Activated CD4-positive, alpha-beta T cell treated with anti-CD3 and anti-CD28 coated beads, Interleukin-2, amount 10 ng/mL, durations not matched to agents 7 days and 5 days (primary cell): Measurements from ENCODE around the gene MKKS. TPM values are rescaled to one million over a fixed set of nuclear protein-coding genes. Genes with fewer than 3 reads are reported as not detected.
"Not testable (repeated sequence)": the region's sequence is repeated elsewhere in the genome, so short reads cannot be mapped to it uniquely, and the experiment has no call there.

Experiments used
- CTCF ChIA-PET: fragments of 350-600 bp; sonication (Branson Sonifier 250); formaldehyde crosslinking; loops from one replicate; lab custom pipeline; 2021; ENCODE audit warnings: antibody characterized with exemption; lab: Charles Lee
- POLR2A ChIA-PET: fragments of 350-600 bp; sonication (Branson Sonifier 250); formaldehyde crosslinking; loops from one replicate; lab custom pipeline; 2021; ENCODE audit warnings: antibody characterized with exemption; lab: Charles Lee
- DNase-seq: peaks from one replicate; pipeline ENCODE4 v3.0.0-alpha.2; 2020
- H3K27ac Mint-ChIP-seq: one replicate; pipeline ENCODE4 v1.8.0; 2021; ENCODE audit warnings: mild to moderate bottlenecking, moderate library complexity, mixed read lengths
- H3K27me3 Mint-ChIP-seq: one replicate; pipeline ENCODE4 v1.8.0; 2021; ENCODE audit warnings: mixed read lengths
- H3K36me3 Mint-ChIP-seq: one replicate; pipeline ENCODE4 v1.8.0; 2021; ENCODE audit warnings: low read depth, mixed read lengths
- H3K4me1 Mint-ChIP-seq: one replicate; pipeline ENCODE4 v1.8.0; 2021; ENCODE audit warnings: mixed read lengths
- H3K4me3 Mint-ChIP-seq: one replicate; pipeline ENCODE4 v1.8.0; 2021; ENCODE audit warnings: mild to moderate bottlenecking, moderate library complexity, mixed read lengths
- H3K9me3 Mint-ChIP-seq: one replicate; pipeline ENCODE4 v1.8.0; 2021; ENCODE audit warnings: mixed read lengths
- total RNA-seq, 2 experiments: library from RNA; stranded (reverse); gene quantifications; one replicate each; pipeline ENCODE4 v1.2.3, GENCODE V29; 2021

MKKS gene
- total RNA-seq, 2 experiments from 2014 or later, result 9.1 to 9.4 TPM

DNA sequence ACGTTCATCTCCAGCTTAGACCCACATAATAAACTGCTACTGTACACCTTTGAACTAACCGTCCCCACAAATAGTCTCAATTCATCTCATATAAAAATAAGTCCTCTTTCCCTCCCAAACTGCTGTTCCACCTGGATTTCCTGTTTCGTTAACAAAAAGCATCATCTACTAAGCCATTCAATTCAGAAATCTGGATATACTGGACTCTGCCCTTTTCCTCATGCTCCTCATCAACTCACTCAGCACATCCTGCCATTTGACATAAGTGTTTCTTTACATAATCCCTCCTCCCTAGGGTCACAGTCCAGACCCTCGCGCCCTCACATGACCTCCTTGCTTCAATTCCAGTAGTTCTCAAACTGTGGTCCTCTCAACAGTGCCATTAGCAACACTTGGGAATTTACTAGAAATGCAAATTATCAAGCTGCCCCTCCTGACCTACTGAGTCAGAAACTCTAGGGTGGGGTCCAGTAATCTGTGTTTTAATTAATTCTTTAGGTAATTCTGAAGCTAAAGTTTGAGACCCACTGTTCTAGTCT, 4.5 kb downstream of the MKKS start:
- DNase-seq, result no peak
- H3K4me1 Mint-ChIP-seq, result peaks cover 37% of the 10 kb centered on the region
- H3K27me3 Mint-ChIP-seq, result no peaks in the 10 kb centered on the region
- H3K36me3 Mint-ChIP-seq, result peaks cover 5% of the 10 kb centered on the region
- no peaks in the 10 kb centered on the region for H3K9me3 Mint-ChIP-seq
- H3K27ac Mint-ChIP-seq, result no peak overlapping the region
- no peak overlapping the region for H3K4me3 Mint-ChIP-seq
- CTCF ChIA-PET, result interaction anchor here (1.7 kb wide), 1 partner anchor 451 kb away, joined by 6 read pairs; no protein-coding TSS in a partner anchor
- POLR2A ChIA-PET, result interaction anchor here (0.7 kb wide), 1 partner anchor 95 kb away, joined by 3 read pairs; no protein-coding TSS in a partner anchor

DNA sequence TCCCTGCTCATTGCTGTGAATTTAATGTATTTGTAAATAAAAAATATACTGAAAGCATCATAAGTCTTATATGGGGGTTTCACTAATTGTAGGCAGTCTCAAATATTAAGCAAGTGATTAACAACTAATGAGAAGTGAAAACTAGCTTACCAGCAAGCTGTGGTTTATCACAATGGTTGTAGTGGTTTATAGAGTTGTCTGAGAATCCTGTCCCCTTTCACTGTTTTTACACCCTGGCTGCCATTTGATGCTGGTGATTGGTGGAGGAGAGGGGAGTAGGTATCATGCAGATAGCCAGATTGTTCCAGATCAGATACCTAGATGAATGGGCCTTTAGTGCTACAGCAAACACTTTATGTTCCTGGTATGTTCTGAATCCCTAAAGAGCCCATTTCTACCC, 6.0 kb downstream of the MKKS start:
- DNase-seq, result no peak
- no peaks in the 10 kb centered on the region for H3K9me3 Mint-ChIP-seq
- H3K4me3 Mint-ChIP-seq, result no peak overlapping the region
- H3K27me3 Mint-ChIP-seq, result no peaks in the 10 kb centered on the region
- peaks cover 32% of the 10 kb centered on the region for H3K4me1 Mint-ChIP-seq
- POLR2A ChIA-PET, result no interaction called here
- H3K27ac Mint-ChIP-seq, result no peak overlapping the region
- CTCF ChIA-PET, result interaction anchor here (0.6 to 1.1 kb wide), 2 partner anchors 17 to 112 kb away, joined by 3 to 5 read pairs; no protein-coding TSS in a partner anchor
- peaks cover 2% of the 10 kb centered on the region for H3K36me3 Mint-ChIP-seq

DNA sequence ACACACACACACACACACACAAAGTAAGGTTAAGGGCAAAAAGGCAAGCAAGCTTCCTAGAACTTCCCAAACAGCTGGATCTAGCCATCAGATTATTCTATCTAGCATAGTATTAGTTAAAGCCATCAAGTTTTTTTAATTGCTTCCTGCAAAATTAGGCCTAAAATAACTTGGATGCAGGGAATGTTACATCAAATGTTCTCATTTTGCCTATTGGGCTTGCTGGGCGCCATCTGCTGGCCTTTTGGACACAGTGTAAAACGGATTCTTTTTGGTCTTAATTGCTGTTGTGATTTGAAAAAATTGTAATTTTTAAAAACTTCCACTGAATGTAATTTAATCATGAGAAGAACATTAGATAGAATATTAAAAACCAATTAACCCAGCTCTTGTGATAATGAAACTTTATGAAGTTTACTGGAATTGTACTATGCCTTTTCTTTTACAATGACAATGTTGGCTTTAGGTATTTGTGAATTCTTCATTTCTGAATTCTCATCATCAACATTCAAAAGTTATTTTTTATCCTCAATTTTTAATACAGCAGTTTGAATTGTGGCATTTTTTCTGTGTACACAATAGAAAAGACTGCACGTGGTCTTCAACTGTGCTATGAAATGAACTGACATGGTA, 6.8 kb downstream of the MKKS start:
- CTCF ChIA-PET, result interaction anchor here (0.7 to 1.0 kb wide), 3 partner anchors 14 to 1988 kb away, joined by 3 to 4 read pairs (median 3); no protein-coding TSS in a partner anchor
- H3K36me3 Mint-ChIP-seq, result peaks cover under 1% of the 10 kb centered on the region
- peak; percentile 54 for DNase-seq
- H3K4me1 Mint-ChIP-seq, result peaks cover 28% of the 10 kb centered on the region
- H3K27ac Mint-ChIP-seq, result no peak overlapping the region
- H3K27me3 Mint-ChIP-seq, result no peaks in the 10 kb centered on the region
- POLR2A ChIA-PET, result interaction anchor here (0.5 to 0.8 kb wide), 2 partner anchors 10 to 78 kb away, joined by 3 read pairs; no protein-coding TSS in a partner anchor
- no peaks in the 10 kb centered on the region for H3K9me3 Mint-ChIP-seq
- H3K4me3 Mint-ChIP-seq, result no peak overlapping the region

DNA sequence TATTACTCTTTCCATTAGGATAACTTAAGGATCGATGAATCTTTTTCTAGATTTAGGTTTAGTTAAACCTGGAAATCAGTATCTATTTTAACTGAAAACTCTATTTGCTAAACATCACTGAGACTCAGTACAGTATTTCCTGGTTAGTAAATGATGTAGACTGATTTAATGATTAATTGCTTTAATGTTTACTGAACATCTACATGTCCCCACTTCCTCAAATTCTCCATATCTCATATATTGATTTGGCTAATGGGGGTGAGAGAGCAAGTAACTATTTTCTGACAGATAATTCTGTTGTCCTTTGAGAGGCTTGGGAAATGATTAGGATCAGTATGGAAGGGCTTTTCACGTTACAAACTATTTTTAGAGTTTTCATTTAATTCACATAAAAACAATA, 10.3 kb downstream of the MKKS start:
- ChIA-PET CTCF (no interaction called here), POLR2A (no interaction called here)
- no peak for DNase-seq
- Mint-ChIP-seq H3K4me3 (no peak overlapping the region), H3K4me1 (peaks cover 6% of the 10 kb centered on the region), H3K36me3 (peaks cover 1% of the 10 kb centered on the region), H3K27me3 (no peaks in the 10 kb centered on the region), H3K9me3 (no peaks in the 10 kb centered on the region), H3K27ac (no peak overlapping the region)

DNA sequence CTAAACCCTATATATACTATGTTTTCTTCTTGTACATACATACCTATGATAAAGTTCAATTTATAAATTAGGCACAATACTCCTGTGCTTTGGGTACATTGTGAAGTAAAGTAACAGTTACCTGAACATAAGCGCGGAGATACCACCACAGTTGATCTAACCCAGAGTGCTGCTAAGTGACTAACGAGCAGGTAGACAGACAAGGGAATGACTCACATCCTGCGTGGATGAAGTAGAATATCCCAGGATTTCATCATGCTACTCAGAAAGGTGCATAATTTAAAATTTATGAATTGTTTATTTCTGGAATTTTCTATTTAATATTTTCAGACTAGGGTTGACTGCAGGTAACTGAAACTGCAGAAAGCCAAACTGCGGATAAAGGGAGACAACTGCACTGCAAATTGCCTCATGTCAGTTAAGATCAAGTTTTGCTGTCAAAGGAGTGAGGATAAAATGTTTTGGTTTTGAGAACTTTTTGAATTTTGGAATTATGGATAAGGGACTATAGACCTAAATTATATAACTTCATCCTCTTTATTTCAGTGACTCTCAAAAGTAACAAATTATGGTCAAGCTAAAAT, 14.4 kb downstream of the MKKS start:
- Mint-ChIP-seq H3K4me1 (peaks cover 6% of the 10 kb centered on the region), H3K27me3 (no peaks in the 10 kb centered on the region), H3K27ac (no peak overlapping the region), H3K9me3 (no peaks in the 10 kb centered on the region), H3K4me3 (no peak overlapping the region), H3K36me3 (peaks cover 10% of the 10 kb centered on the region)
- ChIA-PET POLR2A (no interaction called here), CTCF (interaction anchor here (1.9 kb wide), 1 partner anchor 14 kb away, joined by 5 read pairs; the partner anchor contains the start of gene MKKS)
- no peak for DNase-seq

DNA sequence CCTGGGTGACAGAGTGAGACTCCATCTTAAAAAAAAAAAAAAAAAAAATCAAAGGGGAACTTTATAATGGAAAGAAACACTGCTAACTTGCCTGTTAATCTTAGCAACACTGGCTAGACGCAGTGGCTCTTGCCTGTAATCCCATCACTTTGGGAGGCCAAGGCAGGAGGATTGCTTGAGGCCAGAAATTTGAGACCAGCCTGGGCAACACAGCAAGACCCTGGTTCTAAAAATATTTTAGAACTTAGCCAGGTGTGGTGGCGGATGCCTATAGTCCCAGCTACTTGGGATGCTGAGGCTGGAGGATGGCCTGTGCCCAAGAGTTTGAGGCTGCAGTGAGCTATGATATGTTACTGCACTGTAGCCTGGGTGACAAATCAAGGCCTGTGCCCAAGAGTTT, 16.8 kb downstream of the MKKS start:
- H3K27ac Mint-ChIP-seq, H3K27me3 Mint-ChIP-seq, H3K9me3 Mint-ChIP-seq, H3K4me3 Mint-ChIP-seq, DNase-seq, H3K4me1 Mint-ChIP-seq, POLR2A ChIA-PET, CTCF ChIA-PET: not testable (repeated sequence)
- H3K36me3 Mint-ChIP-seq, result peaks cover 13% of the 10 kb centered on the region

DNA sequence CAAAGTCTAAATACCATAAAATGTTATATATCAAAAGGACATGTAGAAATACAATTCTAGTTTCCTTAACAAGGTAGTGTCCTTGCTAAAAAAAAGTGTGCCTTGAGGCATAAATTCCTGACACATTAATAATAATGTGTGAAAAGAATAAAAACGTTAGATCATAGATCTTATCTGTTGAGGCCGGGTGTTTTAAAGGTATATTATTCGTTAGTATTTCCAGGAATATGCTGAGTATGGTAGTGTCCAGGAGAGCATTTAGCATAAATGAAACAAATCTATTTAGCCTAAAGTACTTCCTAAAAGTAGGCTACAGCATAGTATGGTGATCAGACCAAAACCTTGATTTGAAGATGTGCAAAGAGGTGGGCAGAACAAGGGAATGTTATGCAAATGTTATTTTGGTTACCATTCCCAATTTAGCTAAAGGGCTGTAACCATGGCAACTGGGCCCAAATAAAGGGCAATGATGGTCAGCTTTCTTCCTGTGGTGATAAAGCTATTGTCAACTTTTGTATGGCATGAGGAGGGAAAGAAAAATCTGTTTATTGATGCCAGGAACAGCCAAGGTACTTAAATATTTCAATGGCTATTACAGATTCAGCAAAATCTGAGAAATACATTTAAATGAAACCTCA, 18.9 kb downstream of the MKKS start:
- ChIA-PET POLR2A (no interaction called here), CTCF (no interaction called here)
- no peak overlapping the region for H3K27ac Mint-ChIP-seq
- DNase-seq, result no peak
- H3K4me3 Mint-ChIP-seq, result no peak overlapping the region
- peaks cover 12% of the 10 kb centered on the region for H3K36me3 Mint-ChIP-seq
- H3K27me3 Mint-ChIP-seq, result no peaks in the 10 kb centered on the region
- no peaks in the 10 kb centered on the region for H3K9me3 Mint-ChIP-seq
- peaks cover 4% of the 10 kb centered on the region for H3K4me1 Mint-ChIP-seq

DNA sequence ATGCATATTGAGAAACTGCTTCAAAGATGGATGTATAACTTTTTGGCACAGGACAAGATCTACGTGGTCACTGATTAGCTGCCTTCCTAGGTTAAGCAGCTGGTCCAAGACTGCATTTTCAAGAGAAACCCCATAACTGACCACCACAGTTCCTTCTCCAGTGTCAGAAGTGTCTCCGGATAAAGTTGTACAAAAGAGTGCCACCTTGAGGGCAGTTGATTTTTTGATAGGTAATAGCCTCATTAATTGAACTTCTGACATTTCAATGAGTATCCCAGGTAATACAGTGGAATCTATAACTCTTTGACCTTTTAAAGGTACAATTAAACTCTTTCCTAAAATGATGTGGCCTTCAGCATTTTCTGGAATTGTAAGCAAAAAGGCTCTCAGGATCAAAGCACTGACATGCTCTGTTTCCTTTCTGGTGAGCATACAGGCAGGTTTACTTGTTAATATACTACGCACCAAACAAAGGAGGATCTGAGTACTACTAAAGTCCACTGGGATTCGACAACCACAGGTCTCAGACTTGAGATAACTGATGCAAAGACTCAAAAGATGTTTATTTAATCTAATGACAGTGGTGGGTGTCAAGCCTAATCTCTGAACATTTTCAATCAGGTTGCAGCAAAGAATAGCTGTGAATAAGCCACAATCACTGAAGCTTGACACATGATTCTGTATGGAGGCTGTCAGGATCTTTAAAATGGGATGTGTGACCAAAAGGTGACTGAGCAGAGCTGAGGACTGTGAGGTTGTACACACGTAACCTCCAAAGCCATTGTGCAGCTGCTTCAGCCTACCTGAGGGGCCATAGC, 21.2 kb downstream of the MKKS start:
- ChIA-PET CTCF (no interaction called here), POLR2A (no interaction called here)
- no peak for DNase-seq
- Mint-ChIP-seq H3K9me3 (no peaks in the 10 kb centered on the region), H3K4me3 (no peak overlapping the region), H3K27me3 (no peaks in the 10 kb centered on the region), H3K4me1 (peaks cover 2% of the 10 kb centered on the region), H3K27ac (no peak overlapping the region), H3K36me3 (peaks cover 11% of the 10 kb centered on the region)

DNA sequence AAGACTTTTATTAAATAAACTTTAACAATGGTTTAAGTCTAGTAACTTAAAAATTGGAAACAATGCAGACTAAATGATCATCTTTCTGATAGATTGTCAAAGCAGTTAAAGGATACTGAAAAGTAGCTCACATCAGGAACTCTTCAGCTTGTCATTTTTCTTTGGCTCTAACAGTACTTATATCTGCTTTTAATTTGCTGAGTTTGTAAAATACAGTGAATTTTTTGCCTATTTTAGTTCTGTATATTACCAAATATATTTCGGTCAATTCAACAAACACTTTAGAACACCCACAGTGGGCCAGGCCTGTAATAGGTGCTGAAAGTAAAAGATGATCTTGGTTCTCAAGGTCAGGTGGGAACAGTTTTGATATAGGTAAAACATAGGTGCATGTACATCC, 22.3 kb downstream of the MKKS start:
- Mint-ChIP-seq H3K27me3 (no peaks in the 10 kb centered on the region), H3K36me3 (peaks cover 8% of the 10 kb centered on the region), H3K27ac (no peak overlapping the region), H3K9me3 (no peaks in the 10 kb centered on the region), H3K4me3 (no peak overlapping the region), H3K4me1 (no peaks in the 10 kb centered on the region)
- DNase-seq, result no peak
- ChIA-PET CTCF (interaction anchor here (1.1 kb wide), 1 partner anchor 21 kb away, joined by 3 read pairs; no protein-coding TSS in a partner anchor), POLR2A (no interaction called here)

DNA sequence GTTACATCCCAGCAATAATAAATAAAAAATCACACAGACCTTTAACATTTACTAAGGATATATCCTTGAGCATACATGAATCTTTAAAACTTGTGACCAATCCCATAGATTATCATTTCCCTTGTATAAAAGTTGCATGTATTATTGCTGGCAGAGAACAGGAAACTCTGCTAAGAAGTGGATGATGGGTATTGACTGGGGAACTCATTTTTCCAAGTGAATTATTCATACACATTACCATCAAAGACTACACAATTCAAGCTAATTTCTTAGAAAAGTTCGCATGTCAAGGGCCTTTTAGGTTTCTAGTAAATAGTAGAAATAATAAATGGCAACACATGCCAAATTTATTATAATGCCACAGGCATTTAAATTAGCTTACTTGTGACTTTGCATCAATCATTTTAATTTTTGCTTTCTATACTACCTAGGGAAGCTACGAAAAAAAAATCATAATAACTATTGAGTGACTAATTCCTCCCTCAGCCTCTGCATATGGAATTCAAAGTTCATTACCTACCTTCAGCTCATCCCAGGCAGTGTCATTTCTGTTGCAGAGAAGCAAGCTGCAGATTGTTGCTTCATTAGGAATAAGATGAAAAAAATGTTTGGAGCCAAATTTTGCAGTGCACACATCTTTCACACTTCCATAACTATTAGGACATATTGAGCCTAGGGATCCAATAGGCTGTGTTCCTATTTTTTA, 25.8 kb downstream of the MKKS start:
- Mint-ChIP-seq H3K27ac (no peak overlapping the region), H3K9me3 (no peaks in the 10 kb centered on the region), H3K27me3 (no peaks in the 10 kb centered on the region), H3K4me1 (peaks cover 4% of the 10 kb centered on the region), H3K36me3 (peaks cover 9% of the 10 kb centered on the region), H3K4me3 (no peak overlapping the region)
- CTCF ChIA-PET, result no interaction called here
- POLR2A ChIA-PET, result no interaction called here
- DNase-seq, result no peak

DNA sequence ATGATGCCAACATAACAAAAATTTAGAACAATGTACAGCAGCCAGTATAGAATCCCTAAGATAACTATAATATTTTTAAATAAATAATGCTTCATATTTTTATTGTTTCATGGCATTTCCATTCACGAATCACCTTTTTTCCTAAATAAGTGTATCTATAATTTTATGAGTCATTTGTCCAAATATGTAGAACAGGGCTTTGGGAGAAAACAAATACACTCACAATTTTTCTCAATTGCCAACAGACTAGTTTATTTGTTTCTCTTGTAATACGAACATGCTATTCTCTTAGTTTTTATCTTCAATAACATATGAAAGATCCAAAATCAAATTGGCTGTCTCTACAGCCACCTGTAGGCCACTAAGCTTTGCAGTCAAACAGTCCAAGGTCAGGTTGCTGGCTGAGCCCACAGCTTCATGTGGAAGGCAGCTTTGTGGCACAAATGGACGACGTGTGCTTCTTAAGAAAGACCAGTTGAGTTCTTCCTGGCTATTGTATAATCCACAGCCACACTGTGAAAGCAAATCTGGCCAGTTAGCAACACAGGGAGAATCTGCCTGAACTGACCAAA, 29.0 kb downstream of the MKKS start:
- Mint-ChIP-seq H3K27ac (no peak overlapping the region), H3K4me3 (no peak overlapping the region), H3K27me3 (no peaks in the 10 kb centered on the region), H3K4me1 (peaks cover 8% of the 10 kb centered on the region), H3K36me3 (peaks cover 7% of the 10 kb centered on the region), H3K9me3 (no peaks in the 10 kb centered on the region)
- CTCF ChIA-PET, result no interaction called here
- no peak for DNase-seq
- POLR2A ChIA-PET, result no interaction called here
